ENCODE measurements around the gene FCMR.

FCMR gene

DNA sequence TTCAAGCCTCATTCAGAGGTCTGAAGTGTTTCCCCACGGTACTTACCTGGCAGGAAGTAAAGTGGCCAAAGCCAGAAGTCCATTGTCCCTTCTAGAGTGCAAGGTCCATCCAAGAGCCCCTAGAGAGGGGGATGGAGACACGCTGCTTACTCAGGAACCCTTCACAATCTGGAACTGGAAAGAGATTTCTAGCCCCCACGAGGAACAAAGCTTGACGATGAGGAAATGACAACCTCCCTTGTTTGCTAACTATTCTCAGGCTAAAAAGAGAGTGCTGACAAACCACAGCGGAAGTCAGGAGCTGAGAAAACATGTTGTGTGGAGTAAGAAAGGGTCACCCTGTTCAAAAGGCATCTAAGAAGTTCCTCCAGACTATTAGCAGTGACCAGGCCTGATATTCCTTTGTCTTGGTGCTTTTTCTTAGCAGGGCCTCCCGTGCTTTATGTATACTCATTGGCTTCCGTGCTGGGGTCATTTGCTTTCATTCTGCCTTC, at the start of gene FCMR:
Gene FCMR (minus strand): TSS at position 170 of the 494 bp plus-strand sequence. CDS start 87 bp downstream, at position 83.
- DNase-seq: no peak

GRCh38 chr1:206971029-206971655, 49.4 kb upstream of the FCMR start:
- no peak for DNase-seq

GRCh38 chr1:206970446-206970845, 48.7 kb upstream of the FCMR start, which contains the start of gene FCAMR:
TSS of gene FCAMR (minus strand) at chr1:206970460. CDS start at chr1:206970125, 335 bp downstream.
- DNase-seq: no peak

DNA sequence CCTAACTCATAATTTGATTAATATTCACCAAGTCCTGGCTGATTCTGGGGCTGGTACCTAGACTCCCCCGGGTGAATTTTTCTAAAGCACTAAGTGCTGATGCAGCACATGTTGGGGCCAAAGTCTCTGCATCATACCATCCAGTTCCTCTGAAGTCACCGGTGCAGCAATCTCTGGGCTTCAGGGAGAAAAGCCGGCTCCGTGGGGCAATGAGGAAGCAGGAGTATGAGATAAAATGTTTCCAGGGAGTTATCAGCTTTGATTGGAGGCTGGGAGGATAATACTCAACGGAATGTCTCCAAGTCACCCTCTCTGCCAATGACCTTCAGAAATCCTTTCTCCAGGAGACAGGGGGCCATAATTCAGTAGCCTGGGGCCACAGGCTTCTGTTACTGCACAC, 47.3 kb upstream of the FCMR start:
- DNase-seq: no peak

- DNase-seq: no peak
These were observed 45.5 kb upstream of the FCMR start for GRCh38 chr1:206967096-206967849.

- no peak for DNase-seq
These were observed 44.0 kb upstream of the FCMR start for GRCh38 chr1:206965781-206966180.

- no peak for DNase-seq
These were observed 42.0 kb upstream of the FCMR start for GRCh38 chr1:206963740-206964139.

DNA sequence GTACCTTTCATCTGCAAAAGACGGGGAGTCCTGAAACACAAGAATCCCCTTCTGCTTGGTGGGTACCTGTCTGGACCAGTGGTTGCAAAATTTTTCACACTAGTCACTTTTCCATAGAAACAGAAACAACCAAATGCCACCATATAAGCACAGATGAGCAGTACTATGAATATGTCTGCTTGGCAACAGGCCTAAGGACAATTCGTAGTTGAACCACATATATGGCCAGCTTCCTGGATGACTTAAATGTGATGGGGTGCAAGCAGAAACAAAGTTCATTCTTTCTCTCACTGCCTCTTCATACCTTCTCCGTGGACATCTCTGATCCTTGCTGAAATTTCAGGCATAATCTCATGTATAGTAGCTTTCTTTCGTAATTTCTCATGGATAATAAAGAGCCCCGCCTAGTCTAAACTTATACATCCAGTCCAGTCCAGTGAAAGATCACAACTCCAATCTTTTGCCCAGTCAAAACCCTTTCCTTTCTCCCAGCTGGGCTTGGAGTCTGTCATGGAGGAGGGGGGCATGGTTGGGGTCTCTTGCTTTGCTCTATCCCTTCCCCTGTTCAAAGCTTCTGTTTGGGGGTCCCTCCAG, 41.5 kb upstream of the FCMR start:
- DNase-seq: no peak

DNA sequence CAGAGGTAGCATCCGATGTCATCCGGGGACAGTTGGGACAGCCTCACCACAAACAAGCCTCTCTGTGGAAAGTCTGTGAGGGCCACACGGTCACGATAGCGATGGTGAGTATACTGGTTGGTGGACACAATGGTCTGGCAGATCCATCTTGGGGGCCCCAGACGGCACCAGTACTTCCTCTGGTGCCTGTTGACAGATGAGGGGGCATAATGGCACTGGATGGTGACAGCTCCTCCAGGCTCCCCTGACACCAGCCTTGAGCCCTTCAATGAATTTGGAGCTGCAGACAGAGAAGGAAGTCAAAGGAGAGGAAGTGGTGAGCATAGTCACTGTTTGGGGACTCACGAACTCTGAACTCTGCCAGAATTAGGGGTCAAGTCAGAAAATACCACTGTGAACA, 40.5 kb upstream of the FCMR start:
- DNase-seq: no peak

DNA sequence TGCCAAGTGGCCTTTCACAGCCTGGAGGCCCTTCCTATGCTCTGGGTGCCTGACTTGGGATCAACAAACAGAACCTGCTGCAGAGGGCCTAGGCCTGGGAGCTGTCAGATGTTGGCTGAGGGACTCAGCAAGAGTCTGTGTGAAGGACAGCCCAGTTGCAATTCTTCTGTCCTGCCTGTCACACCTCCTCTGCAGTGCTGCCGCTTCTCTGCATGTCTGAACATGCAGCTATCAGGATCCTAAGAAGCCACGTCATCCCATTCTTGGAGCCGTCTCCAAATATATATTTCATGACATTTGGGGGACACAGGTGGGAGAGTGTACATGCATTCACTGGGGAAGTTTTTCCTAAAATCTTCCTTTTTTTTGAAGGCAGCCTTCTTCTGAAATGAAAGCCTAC, 39.9 kb upstream of the FCMR start:
- no peak for DNase-seq

DNA sequence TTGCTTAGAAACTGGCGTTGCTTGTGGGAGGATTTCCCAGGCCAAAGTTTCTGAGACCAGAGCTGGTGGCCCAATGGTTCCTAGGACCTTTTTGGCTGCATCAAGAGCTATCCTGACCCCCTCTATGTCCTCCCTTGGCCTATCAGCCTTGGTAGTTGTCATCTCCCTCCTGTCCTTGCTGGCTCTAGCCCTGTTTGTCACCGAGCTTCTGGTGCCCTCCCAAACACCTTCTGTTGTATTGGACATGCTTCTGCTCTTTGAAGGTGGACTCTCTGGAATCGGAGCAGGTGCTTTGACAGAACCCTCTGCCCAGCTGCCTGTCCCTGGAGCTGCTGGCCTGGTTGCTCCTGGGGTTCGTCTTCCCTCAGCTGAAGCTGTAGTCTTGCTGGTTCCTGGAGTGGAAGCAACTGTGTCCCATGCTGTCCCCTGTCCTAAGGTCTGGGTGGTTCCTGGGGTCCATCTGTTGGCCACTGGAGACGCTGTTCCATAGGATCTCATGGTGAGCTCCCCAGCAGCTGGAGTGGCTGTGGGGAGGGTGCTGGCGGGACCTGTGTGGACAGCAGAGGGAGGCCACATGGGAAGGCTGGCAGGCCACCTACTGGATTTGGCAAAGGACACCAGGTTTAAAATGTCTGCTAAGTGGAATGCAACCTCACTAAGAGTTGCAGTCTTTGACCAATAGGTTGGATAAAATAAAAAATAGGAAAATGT, 39.1 kb upstream of the FCMR start:
- no peak for DNase-seq

DNA sequence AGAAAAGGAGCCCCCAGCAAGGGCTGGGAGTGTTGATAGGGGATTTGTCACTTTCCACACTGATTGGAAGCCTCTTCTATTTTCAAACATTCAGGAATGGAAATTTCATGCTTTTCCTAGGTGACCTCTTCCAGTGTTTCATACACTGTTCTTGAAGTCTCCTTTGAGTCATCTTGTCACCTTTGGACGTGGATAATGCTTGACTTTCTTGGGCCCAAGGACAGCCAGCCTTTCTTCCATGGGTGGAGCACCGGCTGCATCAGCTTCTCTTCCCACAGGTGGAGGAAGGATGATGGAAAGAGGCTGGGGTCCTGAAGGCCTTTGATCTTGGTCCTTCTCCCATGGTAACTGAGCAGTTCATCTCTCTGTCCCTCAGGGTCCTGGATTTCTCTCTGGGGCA, 36.4 kb upstream of the FCMR start:
- DNase-seq: no peak

GRCh38 chr1:206957639-206958038, 35.9 kb upstream of the FCMR start:
- no peak for DNase-seq

- DNase-seq: no peak
These were observed 34.0 kb upstream of the FCMR start for GRCh38 chr1:206955476-206956451.

- DNase-seq: no peak
These were observed 33.0 kb upstream of the FCMR start for GRCh38 chr1:206954459-206955342.

- no peak for DNase-seq
These were observed 31.9 kb upstream of the FCMR start for GRCh38 chr1:206953626-206954025.

GRCh38 chr1:206953126-206953525, 31.4 kb upstream of the FCMR start:
- no peak for DNase-seq

GRCh38 chr1:206952171-206952570, 30.4 kb upstream of the FCMR start:
- no peak for DNase-seq

DNA sequence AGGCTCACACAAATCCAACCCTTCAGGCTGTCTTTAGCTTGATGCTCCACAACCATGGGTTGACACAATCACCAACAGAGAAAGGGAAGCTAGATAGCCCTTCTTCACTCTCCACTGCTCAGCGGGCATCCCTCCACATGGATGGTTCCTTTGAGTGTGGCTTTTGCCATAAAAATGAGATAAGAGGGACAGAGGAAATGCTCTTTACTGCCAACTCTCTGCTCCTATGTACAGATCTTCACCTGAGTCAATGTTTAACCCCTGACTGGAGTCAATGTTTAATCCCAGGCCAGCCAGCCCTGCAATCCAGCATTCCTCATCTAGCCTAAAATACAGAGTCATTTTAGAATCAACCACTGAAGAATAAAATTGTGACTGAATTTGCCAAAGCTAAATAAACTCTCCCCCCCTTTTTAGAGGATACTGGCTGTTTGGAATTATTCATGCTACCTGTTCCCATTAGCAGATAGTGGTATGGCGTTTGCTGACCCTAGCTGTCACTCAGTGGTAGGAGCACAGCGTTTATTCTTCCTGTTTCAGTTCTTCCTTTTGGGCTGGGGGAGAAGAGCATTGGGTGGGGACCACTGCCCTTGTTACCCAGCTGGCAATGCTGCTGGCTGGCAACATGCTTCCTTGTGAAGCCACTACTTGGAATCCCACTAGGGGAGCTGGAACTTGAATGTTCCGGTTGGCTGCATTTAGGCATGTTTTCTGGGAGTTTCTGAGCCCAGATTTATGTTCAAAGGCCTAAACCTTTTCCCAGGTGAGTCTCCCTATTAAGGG, 29.8 kb upstream of the FCMR start:
- DNase-seq: no peak

DNA sequence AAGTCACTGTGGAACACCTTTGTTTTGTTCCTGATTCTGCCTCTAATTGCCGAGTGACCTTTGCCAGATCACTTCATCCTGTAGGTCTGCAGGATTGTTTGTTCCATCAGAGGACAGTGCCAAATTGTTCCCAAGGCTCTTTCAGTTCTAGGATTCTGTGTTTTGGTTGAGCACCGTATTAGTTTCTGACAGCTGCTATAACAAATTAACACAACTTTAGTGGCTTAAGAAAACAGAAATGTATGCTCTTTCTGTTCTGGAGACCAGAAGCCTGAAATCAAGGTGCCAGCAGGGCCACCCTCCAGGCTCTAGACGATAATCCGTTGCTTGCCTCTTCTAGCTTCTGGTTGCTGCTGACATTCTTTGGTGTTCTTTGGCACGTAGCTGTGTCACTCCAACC, 27.9 kb upstream of the FCMR start:
- no peak for DNase-seq

All from NCI-H1048 (cell line).